ENCODE results near the gene BANF2. TPM values are rescaled to one million over a fixed set of nuclear protein-coding genes. Genes with fewer than 3 reads are reported as not detected.

Gene BANF2
- total and polyA plus RNA-seq, 2 of the 13 experiments (the other 11 are each of a cell fraction or from before 2014, with no cell fraction given) = 0.35 TPM; not detected in 1

DNA sequence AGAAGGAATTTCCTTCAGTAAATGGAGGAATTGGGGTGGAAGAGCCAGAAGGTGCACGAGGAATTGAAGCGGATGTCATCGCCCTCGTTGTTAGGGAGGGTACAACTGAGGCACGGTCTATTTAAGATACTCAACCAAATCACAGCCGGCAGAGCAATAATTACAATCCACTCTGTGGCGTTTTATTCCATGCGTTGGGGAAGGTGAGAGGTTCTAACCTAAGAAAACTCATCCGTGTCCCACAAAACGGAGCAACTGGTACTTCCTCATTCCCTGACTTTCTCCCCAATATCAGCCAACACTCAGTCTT, 16.9 kb upstream of the BANF2 start:
- Histone ChIP-seq H3K36me3 (replicated peaks in 1 of 2; ENCODE audit: control insufficient read depth in 1 of 2, insufficient read depth in 2 of 2, low read length in 2 of 2) (peaks cover 9 to 26% of the 10 kb centered on the region in 2 experiments), H3K27ac (ENCODE audit: extremely low read length, insufficient read depth, low read length) (peak overlapping the region; percentile 72), H3K4me1 (ENCODE audit: insufficient read depth, low read length) (peaks cover 54% of the 10 kb centered on the region), H2AFZ (ENCODE audit: low read length) (no peak overlapping the region), H3K9ac (ENCODE audit: insufficient read depth, low read depth, low read length) (peak overlapping the region; percentile 62), H3K4me3 (replicated peaks in 1 of 3; ENCODE audit: insufficient read depth in 1 of 3, low read depth in 2 of 3, low read length in 3 of 3) (peak overlapping the region; percentile 51 to 71 (median 63)), H3K9me3 (ENCODE audit: low read length) (peaks cover 10% of the 10 kb centered on the region; the same call in 1 of the 2 replicates), H3K27me3 (ENCODE audit: control insufficient read depth in 1 of 2, insufficient read depth in 2 of 2, low read length in 2 of 2) (peaks cover 0 to 23% of the 10 kb centered on the region in 2 experiments; a peak in 4 of 5 replicates), H3K4me2 (ENCODE audit: low read depth, low read length) (peak overlapping the region; percentile 99), H3K79me2 (ENCODE audit: insufficient read depth, low read length) (peaks cover 31% of the 10 kb centered on the region), H4K20me1 (ENCODE audit: insufficient read depth, low read length) (peaks cover 31% of the 10 kb centered on the region)
- 2% methylated on average over 10 of the region's 10 CpGs for WGBS (ENCODE audit: low lambda C conversion rate)
- intact Hi-C loops (cut with micrococcal nuclease; ENCODE audit: unreplicated experiment) = loop anchor here (1.0 to 5.0 kb wide), 5 partner anchors 39 to 256 kb away; no protein-coding TSS in a partner anchor
- CTCF ChIA-PET (ENCODE audit: low intra/inter-chr PET ratio, low total read pairs) = interaction anchor here (1.3 to 2.4 kb wide), 2 partner anchors 39 to 216 kb away, joined by 3 to 10 read pairs; no protein-coding TSS in a partner anchor
- no peak for DNase-seq (ENCODE audit: low spot score)
- POLR2A ChIA-PET = interaction anchor here (0.8 to 10.8 kb wide), 78 partner anchors 9 to 605 kb away, joined by 3 to 347 read pairs (median 5); partner anchors contain the start of genes BANF2, DSTN, KAT14 and PET117
- in situ Hi-C loops (cut with HindIII; ENCODE audit: extremely low pct_ligation_motif_present, low pct_unique_long_range_greater_than_20kb) = loop anchor here (5.0 kb wide), 1 partner anchor 199 kb away; no protein-coding TSS in a partner anchor
- FAIRE-seq = no peak
- BruUV-seq (replicated peaks) = TSS peak; percentile 88
- ATAC-seq = no peak
- no peak; the same call in 1 of the 2 replicates for TF ChIP-seq GATA4 (IDR thresholded peaks at IDR 0.05; ENCODE audit: borderline replicate concordance, low read depth)
- 0 out of 2 replicates have a peak, but pooled peaks have one; percentile 27 for TF ChIP-seq ZNF749 (CRISPR knock-in tag; IDR thresholded peaks at IDR 0.05; ENCODE audit: borderline replicate concordance)
- TF ChIP-seq ZNF530 (CRISPR knock-in tag; IDR thresholded peaks at IDR 0.05; ENCODE audit: low read depth) = no peak
- no peak for TF ChIP-seq EEA1 (CRISPR knock-in tag; IDR thresholded peaks at IDR 0.05; ENCODE audit: borderline replicate concordance)
- no peak for TF ChIP-seq KDM2A (CRISPR knock-in tag; IDR thresholded peaks at IDR 0.05; ENCODE audit: borderline replicate concordance, low read depth)
- no peak for TF ChIP-seq KLF13 (CRISPR knock-in tag; IDR thresholded peaks at IDR 0.05)
- TF ChIP-seq SIN3B (IDR thresholded peaks at IDR 0.05; ENCODE audit: low read length) = no peak
- TF ChIP-seq CHD4 (IDR thresholded peaks at IDR 0.05; ENCODE audit: borderline replicate concordance, low read length) = peak; percentile 80
- no peak for TF ChIP-seq MAF1 (CRISPR knock-in tag; IDR thresholded peaks at IDR 0.05; ENCODE audit: borderline replicate concordance)
- no peak for TF ChIP-seq GFI1 (CRISPR knock-in tag; IDR thresholded peaks at IDR 0.05; ENCODE audit: borderline replicate concordance)
- TF ChIP-seq MIXL1 (CRISPR knock-in tag; IDR thresholded peaks at IDR 0.05) = no peak
- no peak for TF ChIP-seq PCBP1 (IDR thresholded peaks at IDR 0.05; ENCODE audit: borderline replicate concordance, low read depth, low read length)
- TF ChIP-seq, protein P1, sequence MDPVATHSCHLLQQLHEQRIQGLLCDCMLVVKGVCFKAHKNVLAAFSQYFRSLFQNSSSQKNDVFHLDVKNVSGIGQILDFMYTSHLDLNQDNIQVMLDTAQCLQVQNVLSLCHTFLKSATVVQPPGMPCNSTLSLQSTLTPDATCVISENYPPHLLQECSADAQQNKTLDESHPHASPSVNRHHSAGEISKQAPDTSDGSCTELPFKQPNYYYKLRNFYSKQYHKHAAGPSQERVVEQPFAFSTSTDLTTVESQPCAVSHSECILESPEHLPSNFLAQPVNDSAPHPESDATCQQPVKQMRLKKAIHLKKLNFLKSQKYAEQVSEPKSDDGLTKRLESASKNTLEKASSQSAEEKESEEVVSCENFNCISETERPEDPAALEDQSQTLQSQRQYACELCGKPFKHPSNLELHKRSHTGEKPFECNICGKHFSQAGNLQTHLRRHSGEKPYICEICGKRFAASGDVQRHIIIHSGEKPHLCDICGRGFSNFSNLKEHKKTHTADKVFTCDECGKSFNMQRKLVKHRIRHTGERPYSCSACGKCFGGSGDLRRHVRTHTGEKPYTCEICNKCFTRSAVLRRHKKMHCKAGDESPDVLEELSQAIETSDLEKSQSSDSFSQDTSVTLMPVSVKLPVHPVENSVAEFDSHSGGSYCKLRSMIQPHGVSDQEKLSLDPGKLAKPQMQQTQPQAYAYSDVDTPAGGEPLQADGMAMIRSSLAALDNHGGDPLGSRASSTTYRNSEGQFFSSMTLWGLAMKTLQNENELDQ (CRISPR knock-in tag; IDR thresholded peaks at IDR 0.05; ENCODE audit: borderline replicate concordance) = peak; percentile 5; the same call in 1 of the 2 replicates
- TF ChIP-seq, protein P2, sequence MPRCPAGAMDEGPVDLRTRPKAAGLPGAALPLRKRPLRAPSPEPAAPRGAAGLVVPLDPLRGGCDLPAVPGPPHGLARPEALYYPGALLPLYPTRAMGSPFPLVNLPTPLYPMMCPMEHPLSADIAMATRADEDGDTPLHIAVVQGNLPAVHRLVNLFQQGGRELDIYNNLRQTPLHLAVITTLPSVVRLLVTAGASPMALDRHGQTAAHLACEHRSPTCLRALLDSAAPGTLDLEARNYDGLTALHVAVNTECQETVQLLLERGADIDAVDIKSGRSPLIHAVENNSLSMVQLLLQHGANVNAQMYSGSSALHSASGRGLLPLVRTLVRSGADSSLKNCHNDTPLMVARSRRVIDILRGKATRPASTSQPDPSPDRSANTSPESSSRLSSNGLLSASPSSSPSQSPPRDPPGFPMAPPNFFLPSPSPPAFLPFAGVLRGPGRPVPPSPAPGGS (CRISPR knock-in tag; IDR thresholded peaks at IDR 0.05) = no peak; the same call in 1 of the 2 replicates
- TF ChIP-seq ASH2L (IDR thresholded peaks at IDR 0.05; ENCODE audit: insufficient read length, low read depth, low read length) = no peak
- TF ChIP-seq NFE2 (CRISPR knock-in tag; IDR thresholded peaks at IDR 0.05) = no peak
- no peak for TF ChIP-seq ZNF562 (CRISPR knock-in tag; IDR thresholded peaks at IDR 0.05; ENCODE audit: borderline replicate concordance)
- no peak for TF ChIP-seq ZFYVE20 (CRISPR knock-in tag; IDR thresholded peaks at IDR 0.05; ENCODE audit: borderline replicate concordance, low read depth)
- no peak for TF ChIP-seq RFXAP (CRISPR knock-in tag; IDR thresholded peaks at IDR 0.05; ENCODE audit: borderline replicate concordance)
- no peak for TF ChIP-seq ZNF282 (IDR thresholded peaks at IDR 0.05; ENCODE audit: partially characterized antibody)
- no peak for TF ChIP-seq ZNF180 (CRISPR knock-in tag; IDR thresholded peaks at IDR 0.05; ENCODE audit: borderline replicate concordance, low read depth)
- no peak for TF ChIP-seq ZSCAN22 (CRISPR knock-in tag; IDR thresholded peaks at IDR 0.05)
- no peak for TF ChIP-seq ZNF790 (CRISPR knock-in tag; IDR thresholded peaks at IDR 0.05; ENCODE audit: borderline replicate concordance)

Measured in HepG2 (cell line).